ENCODE results near the gene RAB6B.

RAB6B gene

GRCh38 chr3:133895208-133896001, at the start of gene RAB6B:
RAB6B (minus strand) TSS chr3:133895882; CDS start chr3:133895466, 416 bp downstream.
- no peak for DNase-seq (ENCODE audit: low read depth in 2 of 2)

GRCh38 chr3:133944641-133945380, 49.1 kb upstream of the RAB6B start:
- DNase-seq (ENCODE audit: low read depth in 2 of 2) = no peak

- DNase-seq (ENCODE audit: low read depth in 2 of 2) = no peak
Observed at GRCh38 chr3:133944181-133944580, 48.5 kb upstream of the RAB6B start.

GRCh38 chr3:133943639-133944141, 48.0 kb upstream of the RAB6B start:
- DNase-seq (ENCODE audit: low read depth in 2 of 2) = no peak

GRCh38 chr3:133943031-133943535, 47.4 kb upstream of the RAB6B start:
- DNase-seq (ENCODE audit: low read depth in 2 of 2) = no peak

- no peak for DNase-seq (ENCODE audit: low read depth in 2 of 2)
Observed at GRCh38 chr3:133941415-133941821, 45.7 kb upstream of the RAB6B start.

GRCh38 chr3:133940536-133940935, 44.9 kb upstream of the RAB6B start:
- DNase-seq (ENCODE audit: low read depth in 2 of 2) = no peak

- no peak for DNase-seq (ENCODE audit: low read depth in 2 of 2)
Observed at GRCh38 chr3:133939463-133939835, 43.8 kb upstream of the RAB6B start.

- DNase-seq (ENCODE audit: low read depth in 2 of 2) = no peak
Observed at GRCh38 chr3:133938770-133939462, 43.2 kb upstream of the RAB6B start.

- no peak for DNase-seq (ENCODE audit: low read depth in 2 of 2)
Observed at GRCh38 chr3:133937756-133938601, 42.3 kb upstream of the RAB6B start.

- DNase-seq (ENCODE audit: low read depth in 2 of 2) = no peak
Observed at GRCh38 chr3:133937061-133937686, 41.5 kb upstream of the RAB6B start.

GRCh38 chr3:133935843-133936769, 40.4 kb upstream of the RAB6B start:
- no peak for DNase-seq (ENCODE audit: low read depth in 2 of 2)

- no peak for DNase-seq (ENCODE audit: low read depth in 2 of 2)
Observed at GRCh38 chr3:133934996-133935842, 39.5 kb upstream of the RAB6B start.

GRCh38 chr3:133934073-133934970, 38.6 kb upstream of the RAB6B start:
- DNase-seq (ENCODE audit: low read depth in 2 of 2) = no peak

- no peak for DNase-seq (ENCODE audit: low read depth in 2 of 2)
Observed at GRCh38 chr3:133933097-133934024, 37.7 kb upstream of the RAB6B start.

GRCh38 chr3:133932009-133932408, 36.3 kb upstream of the RAB6B start:
- no peak for DNase-seq (ENCODE audit: low read depth in 2 of 2)

GRCh38 chr3:133931084-133931483, 35.4 kb upstream of the RAB6B start:
- DNase-seq (ENCODE audit: low read depth in 2 of 2) = no peak

Data from stimulated activated CD4-positive, alpha-beta T cell treated with anti-CD3 and anti-CD28 coated beads, Interleukin-12 subunit alpha, Interleukin-12 subunit beta, amount 100 ng/mL, for 24 hours (primary cell).